GM21619 (cell line): ENCODE results near the gene SLC6A20.

ENCODE experiments used
- ATAC-seq: cut with Tn5 transposase; IDR thresholded peaks from one replicate; pipeline ENCODE4 v1.9.1; 2021; ENCODE audit not compliant: unreplicated experiment

Gene SLC6A20, protein sequence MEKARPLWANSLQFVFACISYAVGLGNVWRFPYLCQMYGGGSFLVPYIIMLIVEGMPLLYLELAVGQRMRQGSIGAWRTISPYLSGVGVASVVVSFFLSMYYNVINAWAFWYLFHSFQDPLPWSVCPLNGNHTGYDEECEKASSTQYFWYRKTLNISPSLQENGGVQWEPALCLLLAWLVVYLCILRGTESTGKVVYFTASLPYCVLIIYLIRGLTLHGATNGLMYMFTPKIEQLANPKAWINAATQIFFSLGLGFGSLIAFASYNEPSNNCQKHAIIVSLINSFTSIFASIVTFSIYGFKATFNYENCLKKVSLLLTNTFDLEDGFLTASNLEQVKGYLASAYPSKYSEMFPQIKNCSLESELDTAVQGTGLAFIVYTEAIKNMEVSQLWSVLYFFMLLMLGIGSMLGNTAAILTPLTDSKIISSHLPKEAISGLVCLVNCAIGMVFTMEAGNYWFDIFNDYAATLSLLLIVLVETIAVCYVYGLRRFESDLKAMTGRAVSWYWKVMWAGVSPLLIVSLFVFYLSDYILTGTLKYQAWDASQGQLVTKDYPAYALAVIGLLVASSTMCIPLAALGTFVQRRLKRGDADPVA

DNA sequence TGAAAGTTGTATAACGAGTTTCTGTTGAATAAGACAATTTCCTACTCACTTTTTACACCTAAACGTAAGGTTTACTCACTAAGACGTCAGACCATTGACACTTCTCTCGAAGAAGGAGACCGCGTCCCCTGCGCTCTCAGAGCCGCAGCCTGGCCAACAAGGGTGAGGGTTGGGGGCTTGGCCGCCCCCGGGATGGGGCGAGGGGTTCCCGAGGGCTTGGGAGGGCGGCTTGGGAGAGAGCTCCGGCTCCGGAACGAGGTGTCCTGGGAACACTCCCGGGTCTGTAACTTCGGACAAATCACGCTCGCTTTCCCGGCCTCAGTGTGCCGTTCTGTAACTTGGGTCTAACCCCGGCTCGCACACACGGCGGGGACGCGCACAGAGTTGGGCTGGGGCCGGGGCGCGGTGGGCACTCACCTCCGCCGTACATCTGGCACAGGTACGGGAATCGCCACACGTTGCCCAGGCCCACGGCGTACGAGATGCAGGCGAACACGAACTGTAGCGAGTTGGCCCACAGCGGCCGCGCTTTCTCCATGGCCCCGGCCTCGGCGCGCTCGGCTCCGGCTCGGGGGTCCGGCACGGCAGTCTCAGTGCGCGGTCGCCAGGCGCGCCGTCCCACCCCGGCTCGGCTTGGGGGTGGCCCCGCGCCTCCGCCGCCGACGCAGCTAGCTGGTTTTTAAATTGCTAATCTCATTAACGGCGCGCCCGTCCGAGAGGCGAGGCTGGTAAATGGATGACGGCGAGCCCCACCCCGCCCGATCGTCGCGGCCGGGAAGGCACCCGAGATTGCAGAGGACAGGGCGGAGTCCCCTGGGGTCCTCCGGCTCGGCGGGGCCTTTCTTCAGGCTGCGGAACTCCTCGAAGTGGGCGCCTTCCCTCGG is at the start of gene SLC6A20:
Gene SLC6A20, minus strand, starts transcription at position 655 of the 884 bp plus-strand sequence. Its CDS starts 117 bp downstream, at position 538.
- ATAC-seq: no peak

DNA sequence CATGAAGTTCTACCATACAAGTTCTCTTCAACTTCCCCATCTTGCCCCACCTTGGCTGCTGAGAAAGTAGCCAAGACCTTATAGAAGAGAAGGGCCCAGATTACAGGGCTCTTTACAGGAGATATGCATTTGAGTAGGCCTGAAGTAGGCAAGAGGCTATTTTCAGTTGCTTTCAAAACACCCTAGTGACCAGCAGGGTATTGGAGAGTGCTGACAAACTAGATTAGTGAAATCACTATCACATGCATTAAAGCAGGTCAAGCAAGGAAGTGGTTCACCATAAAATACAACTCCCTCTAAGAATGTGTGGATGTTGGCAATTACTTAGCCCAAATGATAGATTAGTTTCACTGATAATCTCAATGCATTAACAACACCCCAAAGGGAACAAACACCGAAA is 48.3 kb upstream of the SLC6A20 start:
- no peak for ATAC-seq

DNA sequence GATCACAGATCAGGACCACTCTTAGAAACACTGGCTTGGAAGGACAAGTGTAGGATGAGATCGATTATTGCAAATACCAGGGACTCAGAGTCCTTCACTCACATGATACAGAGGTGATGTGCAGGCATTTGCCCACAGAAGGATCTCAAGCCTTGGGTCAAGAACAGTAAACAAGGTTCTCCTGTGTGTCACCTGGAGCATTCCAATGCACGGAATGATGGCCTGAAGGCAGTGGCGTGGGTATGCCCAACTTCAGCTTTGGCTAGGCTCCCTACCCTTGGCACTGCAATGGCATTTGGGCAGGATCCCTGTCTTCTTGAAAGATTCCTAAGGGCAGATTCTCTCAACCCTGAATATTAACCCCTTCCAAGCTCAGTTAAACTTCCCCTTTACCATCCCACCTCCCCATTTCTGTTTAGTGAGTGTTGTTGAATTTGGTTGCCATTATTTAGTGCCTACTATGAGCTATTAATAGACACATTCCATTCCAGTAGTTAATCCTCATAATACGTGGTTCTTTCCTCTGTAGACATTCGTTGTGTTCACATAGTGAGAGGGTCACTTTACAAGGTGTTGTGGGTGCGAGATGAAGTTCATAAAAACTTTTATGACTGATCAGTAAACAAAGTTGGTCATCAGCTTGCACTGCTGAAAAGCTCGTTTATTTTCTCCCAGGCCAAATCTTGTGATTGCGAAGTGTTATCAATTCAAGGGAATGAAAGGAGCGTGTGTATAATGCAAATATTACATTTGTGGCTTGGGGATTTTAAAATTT is 46.7 kb upstream of the SLC6A20 start:
- no peak for ATAC-seq

DNA sequence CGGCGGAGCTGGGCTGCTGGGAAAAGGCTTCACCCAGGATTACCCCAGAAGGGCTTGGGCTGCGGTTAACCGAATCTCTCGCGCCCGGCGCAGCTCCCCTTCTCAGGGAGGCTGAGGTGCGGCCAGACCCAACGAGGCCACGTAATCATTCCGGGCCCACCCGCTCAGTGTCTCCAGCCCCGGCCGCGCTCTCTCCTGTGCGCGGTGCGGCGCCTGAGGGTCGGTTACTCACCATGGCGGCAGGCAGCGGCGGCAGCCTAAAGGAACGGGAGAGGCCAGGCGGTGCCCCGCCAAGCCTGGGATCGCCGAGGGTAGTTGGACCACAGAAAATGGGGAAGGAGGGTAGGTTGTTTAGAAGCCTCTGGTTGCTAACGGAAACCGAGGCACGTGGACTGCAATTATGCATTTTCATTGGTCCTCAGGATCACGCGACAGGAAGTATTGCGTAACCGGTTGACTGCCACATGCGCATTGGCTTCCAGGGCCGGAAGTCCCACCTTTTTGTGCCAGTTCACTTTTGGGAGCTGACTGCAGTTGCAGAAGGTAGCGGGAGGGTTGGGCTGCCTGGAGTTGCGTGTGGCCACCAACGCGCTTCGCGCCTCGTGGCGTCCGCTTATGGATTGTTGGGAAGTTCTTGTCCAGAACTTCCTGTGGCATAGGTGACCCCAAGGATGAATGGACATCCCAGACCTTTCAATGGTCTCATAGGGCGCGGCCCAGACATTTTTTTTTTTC is 45.6 kb upstream of the SLC6A20 start, which contains the start of gene LZTFL1:
Gene LZTFL1, minus strand, starts transcription at position 363 of the 735 bp plus-strand sequence. Its CDS starts 128 bp downstream, at position 235.
- peak; percentile 89 for ATAC-seq

DNA sequence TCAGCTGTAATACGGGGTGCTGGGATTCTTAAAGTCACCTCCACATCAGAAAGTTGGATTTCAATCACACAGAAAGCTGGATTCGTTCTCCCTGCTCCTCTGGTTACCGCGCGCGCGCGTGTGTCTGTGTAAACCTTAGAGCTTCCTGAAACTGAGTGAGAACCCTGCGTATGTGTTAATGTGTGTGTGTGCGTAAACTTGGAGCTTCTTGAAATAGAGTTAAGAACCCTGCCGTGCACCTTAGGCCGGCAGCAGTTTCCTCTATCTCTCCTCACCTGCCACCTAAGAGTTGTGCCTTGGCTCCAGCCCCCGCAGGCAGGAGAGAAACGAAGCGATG is 45.1 kb upstream of the SLC6A20 start:
- no peak for ATAC-seq

DNA sequence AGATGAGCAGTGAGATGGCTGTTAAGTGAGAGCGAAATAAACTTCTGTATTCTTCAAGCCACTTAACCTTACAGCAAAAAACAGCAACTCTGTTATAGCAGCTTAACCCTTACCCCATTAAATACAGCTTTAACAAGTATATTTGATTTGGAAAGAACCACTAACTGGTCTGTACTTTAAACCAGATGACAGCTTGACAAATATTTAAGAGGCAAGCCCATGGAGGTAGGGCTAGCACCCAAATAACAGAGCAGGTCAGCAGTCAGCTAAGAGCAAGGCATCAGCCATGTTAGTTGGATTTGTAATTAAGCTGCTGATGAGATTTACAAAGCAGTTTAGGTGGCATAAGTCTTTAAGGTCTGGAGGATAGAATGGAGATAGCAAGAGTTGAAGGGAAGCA is 42.1 kb upstream of the SLC6A20 start:
- ATAC-seq: no peak

DNA sequence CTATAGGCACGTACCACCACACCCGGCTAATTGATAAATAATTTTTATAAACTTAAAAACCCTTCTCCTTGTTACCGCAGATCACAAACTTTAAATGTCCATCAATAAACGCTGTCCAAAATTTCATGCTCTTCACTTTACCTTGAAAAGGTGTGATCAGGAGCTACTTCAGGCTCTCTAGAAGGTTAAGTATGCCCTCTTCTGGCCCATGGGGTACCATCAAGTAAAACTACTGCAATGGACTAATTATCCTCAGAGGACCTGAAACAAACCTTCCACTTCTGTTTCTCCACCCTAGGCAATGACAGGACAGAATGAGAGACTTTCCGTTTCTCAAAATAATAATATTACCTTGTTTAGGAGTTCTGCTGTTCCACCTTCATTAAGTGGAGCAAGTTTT is 36.4 kb upstream of the SLC6A20 start:
- ATAC-seq: no peak

DNA sequence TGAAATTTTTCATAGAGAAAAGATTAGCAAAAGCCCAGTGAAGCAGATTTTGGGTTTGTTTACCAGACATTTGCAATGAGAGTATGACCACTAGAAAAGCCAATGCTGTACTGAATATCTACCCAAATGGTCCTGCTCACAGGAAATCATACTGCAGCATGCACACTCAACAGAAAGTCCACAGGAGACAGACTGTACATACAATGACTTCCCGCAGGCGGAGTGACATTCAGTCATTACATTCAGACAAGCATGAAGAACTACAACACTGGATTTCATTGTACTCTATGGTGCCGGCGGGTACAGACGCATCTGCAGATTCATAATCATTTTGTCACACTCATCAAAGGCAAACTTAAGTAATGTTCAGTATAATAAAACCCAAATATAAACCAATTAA is 33.8 kb upstream of the SLC6A20 start:
- ATAC-seq: no peak

DNA sequence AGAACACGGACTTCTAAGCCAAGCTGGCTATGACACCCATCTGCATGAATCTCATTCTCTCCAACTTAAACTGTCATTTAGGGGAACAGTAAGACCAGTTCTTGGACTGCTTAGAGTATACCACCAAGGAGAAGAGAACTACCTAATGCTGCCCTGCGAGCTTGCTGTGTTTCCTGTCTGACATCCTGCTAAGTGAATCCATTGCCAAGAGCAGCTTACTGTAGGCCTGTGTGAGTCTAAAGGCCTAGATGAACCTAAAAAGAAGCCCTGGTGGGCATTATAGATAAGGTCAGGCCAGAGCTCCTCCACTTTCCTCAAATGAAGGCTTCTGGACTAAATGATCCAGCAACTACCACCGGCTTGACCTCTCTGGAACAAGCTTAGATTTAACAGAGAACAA is 30.6 kb upstream of the SLC6A20 start:
- ATAC-seq: no peak

DNA sequence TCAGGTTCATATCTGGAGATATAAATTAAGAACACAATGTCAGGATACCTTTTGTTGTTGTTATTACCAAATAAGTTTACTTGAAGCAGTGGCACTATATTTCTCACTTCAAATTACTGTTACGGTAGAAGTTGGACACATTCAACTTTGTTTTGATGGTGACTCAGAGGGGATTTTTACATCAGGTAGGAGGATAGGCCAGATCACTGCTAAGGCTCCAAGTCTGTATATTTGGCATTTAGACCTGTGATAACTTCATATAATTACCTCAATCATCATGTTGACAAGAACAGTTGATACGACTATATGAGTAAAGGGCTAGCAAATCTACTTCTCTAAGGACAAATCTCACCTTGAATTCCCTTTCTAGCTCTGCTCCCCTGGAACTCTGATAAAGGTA is 30.0 kb upstream of the SLC6A20 start:
- ATAC-seq: no peak

DNA sequence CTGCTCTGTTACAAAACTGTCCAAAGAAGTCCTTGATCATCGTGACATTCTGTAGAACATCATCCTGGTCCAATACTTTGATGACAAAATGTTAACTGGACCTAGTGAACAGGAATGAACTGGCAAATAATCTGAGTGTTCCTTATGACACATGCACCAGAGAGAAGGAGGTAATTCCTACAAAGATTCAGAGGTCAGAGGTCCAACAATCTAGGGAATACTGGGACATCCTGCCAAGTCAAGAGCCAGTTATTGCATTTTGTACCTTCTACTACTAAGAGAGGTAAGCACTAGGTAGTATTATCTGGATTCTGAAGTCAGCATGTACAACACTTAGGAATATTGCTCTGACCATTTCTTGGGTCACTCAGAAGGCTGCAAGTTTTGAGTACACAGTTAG is 24.8 kb upstream of the SLC6A20 start:
- ATAC-seq: no peak

DNA sequence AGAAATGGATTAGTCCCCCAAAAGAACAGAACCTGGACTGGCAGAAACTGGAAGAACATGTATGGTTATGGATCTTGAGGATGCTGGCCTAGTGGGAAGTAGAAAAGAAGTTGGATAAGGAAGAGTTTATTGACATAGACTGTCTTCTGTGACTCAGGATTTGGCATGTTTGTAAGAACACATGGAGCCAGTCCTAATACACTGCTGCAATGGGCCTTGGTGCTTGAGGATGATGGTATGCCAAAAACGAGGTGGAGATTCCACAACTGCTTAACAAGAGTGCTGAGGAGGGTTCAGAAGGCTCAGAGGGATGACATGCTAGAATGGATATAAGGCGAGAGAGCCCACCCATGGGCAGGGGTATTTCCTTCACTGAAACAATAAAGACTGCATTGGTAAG is 23.2 kb upstream of the SLC6A20 start:
- no peak for ATAC-seq

DNA sequence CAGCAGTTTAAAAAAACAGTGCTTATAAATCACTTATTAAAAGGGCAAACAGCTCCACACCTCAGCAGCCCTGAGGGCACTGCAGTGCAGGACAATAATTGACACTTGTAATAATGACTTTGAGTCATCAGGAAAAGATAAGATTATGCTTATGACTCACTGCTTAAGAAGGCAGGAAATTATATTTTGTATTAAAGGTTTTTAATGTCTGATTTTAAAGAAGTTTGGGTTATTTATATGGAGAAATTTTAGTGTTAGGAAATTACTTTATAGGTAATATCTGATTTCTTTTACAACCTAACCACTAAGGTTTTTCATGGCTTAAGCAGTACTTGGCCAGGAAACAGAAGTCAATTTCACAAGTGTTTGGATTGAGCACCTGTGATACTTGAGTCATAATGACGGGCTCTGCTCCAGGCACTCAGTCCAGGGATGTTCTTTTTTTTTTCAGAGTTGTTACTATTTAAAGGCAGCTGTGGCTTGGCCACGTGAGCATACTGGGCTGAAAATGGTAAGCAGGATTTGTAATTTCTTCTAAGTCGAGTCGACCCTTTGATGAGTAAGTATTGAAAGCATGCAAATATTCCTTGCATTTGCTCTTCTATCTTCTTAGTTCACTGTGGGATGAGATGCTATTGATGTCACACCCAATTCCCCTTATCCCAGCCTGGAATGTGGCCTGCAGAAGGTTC is 21.6 kb upstream of the SLC6A20 start:
- no peak for ATAC-seq

DNA sequence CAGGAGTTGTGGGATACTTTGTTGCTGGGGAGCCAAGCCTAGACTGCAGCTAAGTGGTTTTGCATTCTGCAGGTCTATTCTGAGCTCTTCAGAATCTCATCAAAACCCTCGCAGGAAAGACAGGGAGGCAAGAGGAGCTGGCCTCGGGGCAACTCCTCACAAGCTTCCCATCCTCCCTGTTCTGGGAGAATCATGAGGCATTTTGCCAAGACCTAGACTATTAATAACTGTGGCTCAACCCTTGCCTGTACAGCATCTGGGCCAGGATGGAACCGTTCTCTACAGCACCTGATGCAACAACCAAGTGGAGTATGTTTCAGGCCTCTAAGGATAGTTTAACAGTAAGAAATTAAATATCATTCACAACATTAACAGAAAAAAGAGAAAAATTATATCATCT is 20.2 kb upstream of the SLC6A20 start:
- no peak for ATAC-seq

DNA sequence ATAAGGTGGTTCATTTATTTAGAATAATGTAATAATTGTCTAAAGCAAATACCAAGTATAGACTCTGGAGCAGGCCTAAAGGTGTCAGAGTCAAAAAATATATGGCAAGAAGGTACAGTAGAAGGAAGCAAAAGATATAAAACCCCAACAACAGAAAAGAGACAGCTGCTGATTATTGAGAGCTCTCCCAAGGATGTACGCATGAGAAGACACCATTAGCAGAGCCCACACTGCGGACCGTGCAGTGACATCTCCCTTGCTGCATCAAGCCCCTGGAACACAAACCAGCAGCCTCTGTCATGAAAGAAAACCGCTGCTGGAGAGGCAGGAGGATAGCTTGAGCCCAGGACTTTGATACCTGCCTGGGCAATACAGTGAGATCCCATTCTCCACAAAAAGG is 18.0 kb upstream of the SLC6A20 start:
- ATAC-seq: no peak

DNA sequence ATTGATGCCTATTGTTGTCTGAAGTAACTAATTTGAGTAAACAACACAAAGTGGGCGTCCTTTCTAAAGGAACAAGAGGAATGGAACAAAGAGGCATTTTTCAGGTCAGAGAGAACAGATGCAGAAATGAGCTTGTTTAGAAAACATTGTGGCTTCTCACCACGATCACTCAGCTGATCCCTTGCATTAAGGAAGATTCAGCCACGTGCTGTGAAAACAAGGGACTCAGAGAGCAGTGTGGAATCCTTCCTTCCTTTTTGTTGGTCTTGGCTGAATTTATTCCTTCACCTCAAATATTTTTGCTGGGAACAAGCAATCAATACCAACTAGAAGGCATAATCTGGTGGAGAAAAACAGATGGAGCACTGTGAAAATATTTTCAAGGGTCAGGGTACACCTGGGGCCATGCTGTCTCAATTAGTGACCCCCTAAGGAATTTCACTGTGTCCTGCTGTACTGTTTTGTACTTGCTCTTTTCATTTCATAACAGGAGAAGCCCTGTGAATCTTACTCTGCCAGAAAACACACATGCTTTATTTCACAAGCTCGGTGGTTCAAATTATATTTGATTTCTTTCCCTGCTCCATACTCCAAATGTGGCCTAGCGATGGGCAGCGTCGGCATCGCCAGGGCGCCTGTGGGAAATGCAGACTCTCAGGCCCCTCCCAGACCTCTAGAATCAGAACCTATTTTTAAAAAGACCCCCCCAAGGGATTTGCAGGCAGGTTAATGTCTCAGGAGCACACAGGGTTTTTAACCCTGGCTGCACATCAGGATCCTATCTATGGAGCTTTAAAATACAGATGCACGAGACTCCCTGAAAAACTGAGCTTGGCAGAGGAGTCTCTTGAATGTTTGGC is 11.6 kb upstream of the SLC6A20 start:
- no peak for ATAC-seq

DNA sequence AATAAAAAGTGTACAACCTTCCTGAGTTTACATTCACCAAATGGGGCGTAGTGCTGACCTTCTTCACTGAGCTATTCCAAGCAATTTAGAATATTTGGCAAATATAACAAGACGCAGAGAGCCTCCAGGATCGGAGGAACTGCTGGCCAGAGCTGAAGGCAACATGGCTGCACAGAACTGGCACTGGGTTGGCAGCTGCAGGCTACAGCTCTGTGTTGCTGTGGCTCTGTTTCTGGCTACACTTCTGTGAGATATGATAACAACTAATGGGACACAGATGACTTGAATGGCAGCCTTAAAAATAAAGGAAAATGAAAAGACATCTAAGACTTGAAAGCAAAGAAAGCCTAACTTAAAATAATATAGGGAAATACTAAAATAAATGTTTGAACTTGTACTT is 10.8 kb upstream of the SLC6A20 start:
- ATAC-seq: no peak

DNA sequence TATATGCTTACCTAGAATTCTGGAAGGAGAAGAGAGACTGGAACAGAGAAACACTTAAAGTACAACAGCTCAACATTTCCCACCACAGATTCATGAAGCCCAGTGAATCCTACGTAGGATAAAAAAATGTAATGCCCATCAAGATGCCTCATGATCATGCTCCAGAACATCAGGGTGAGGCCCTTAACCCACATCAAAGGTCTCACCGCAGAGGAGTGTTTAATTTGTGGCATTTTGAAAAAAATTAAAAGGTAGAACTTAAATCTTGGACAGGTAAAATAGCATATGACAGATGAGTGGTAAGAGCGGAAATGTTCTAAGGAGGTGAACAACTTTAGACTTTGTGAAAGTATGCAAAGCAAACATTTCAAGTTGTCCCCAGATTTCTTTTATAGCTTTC is 9.7 kb upstream of the SLC6A20 start:
- no peak for ATAC-seq
